Ascending aorta (tissue), 2 donors: ENCODE measurements around the gene NBEA. TPM values are rescaled to one million over a fixed set of nuclear protein-coding genes. Genes with fewer than 3 reads are reported as not detected.

Experiments
- DNase-seq, 2 donors: peaks; one replicate each; pipeline ENCODE4 v3.0.0-alpha.2; 2019; ENCODE audit warnings: low spot score in 2 of 2
- H3K27ac ChIP-seq, 2 donors: fragments of 200-600 bp; sonication (generic); one replicate each; pipeline ENCODE4 v1.5.1; 2016 to 2017; ENCODE audit warnings: mild to moderate bottlenecking in 1 of 2
- H3K27me3 ChIP-seq: fragments of 200-600 bp; sonication (generic); one replicate; pipeline ENCODE4 v1.5.1; 2017
- H3K36me3 ChIP-seq, 2 donors: fragments of 200-600 bp; sonication (generic); one replicate each; pipeline ENCODE4 v1.5.1; 2016
- H3K4me1 ChIP-seq, 2 donors: fragments of 200-600 bp; sonication (generic); one replicate each; pipeline ENCODE4 v1.5.1; 2016 to 2017; ENCODE audit warnings: mild to moderate bottlenecking in 1 of 2
- H3K4me3 ChIP-seq, 2 donors: fragments of 200-600 bp; sonication (generic); one replicate each; pipeline ENCODE4 v1.5.1; 2016 to 2017; ENCODE audit warnings: mild to moderate bottlenecking in 1 of 2
- H3K9me3 ChIP-seq, 2 donors: fragments of 200-600 bp; sonication (generic); one replicate each; pipeline ENCODE4 v1.5.1; 2016
- intact Hi-C: fragments of 100-400 bp; cut with DNase I; formaldehyde crosslinking; loops from one replicate; pipeline ENCODE4 v1.15.1; 2023
- total RNA-seq: library from RNA; depleted of rRNA; stranded (reverse); fragments of >200 nt; gene quantifications from one replicate; pipeline ENCODE4 v1.1.0, GENCODE V29; 2016
- TF ChIP-seq, protein P1 (sequence below), 3 experiments: fragments of 200-600 bp in 2 of 3; fragments of 450-650 bp in 1 of 3; sonication (generic) in 2 of 3; IDR thresholded peaks; one replicate each; pipeline ENCODE4 v1.5.1; 2016 to 2019; ENCODE audit warnings: antibody characterized with exemption in 3 of 3, mild to moderate bottlenecking in 1 of 3, moderate library complexity in 1 of 3

Gene NBEA
- total RNA-seq, 1 donor from 2014 or later = 1.6 TPM

DNA sequence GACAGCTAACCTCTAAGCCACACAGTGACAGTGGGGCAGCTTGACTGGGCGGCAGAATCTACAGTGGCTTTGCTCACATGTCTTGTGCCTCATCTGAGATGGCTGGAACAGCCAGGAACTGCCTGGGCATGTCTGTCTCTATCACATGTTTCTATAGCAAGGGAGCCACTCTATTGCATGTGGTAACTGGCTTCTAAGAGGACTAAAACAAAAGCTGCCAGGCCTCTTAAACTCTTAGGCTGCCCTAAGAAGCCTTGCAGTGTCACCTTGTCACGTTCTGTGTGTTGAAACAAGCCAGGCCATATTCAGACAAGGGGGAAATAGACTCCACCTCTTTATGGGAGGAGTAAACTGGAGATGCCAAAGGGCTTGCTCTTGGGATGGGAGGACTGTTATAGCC lies 657.3 kb downstream of the NBEA start:
- intact Hi-C loops = no loop called here
- Histone ChIP-seq H3K4me1 (no peaks in the 10 kb centered on the region), H3K36me3 (no peaks in the 10 kb centered on the region), H3K9me3 (no peaks in the 10 kb centered on the region), H3K27me3 (no peaks in the 10 kb centered on the region), H3K4me3 (no peak overlapping the region), H3K27ac (no peak overlapping the region)
- TF ChIP-seq, protein P1, sequence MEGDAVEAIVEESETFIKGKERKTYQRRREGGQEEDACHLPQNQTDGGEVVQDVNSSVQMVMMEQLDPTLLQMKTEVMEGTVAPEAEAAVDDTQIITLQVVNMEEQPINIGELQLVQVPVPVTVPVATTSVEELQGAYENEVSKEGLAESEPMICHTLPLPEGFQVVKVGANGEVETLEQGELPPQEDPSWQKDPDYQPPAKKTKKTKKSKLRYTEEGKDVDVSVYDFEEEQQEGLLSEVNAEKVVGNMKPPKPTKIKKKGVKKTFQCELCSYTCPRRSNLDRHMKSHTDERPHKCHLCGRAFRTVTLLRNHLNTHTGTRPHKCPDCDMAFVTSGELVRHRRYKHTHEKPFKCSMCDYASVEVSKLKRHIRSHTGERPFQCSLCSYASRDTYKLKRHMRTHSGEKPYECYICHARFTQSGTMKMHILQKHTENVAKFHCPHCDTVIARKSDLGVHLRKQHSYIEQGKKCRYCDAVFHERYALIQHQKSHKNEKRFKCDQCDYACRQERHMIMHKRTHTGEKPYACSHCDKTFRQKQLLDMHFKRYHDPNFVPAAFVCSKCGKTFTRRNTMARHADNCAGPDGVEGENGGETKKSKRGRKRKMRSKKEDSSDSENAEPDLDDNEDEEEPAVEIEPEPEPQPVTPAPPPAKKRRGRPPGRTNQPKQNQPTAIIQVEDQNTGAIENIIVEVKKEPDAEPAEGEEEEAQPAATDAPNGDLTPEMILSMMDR (IDR thresholded peaks at IDR 0.05) = no peak
- DNase-seq = no peak

DNA sequence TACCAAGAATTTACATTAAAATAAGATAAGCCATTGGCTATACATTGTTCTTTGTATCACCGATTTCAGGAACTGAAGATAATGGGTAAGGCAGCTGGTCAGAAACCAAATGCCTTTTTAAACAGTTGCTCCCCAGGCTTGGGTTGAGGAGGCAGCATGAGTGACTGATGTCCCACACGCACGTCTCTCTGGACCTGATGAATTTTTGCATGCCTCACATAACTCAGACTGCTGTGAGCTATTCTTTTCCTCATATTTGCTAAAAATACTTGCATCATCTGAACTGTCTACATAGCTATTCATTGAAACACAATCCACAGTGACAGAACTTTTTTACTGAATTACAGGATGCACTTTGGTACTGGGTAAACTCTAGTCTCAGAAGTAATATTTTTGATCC lies 658.1 kb downstream of the NBEA start:
- no peaks in the 10 kb centered on the region for H3K9me3 ChIP-seq
- H3K4me3 ChIP-seq = no peak overlapping the region
- no peak for DNase-seq
- intact Hi-C loops = no loop called here
- no peaks in the 10 kb centered on the region for H3K4me1 ChIP-seq
- TF ChIP-seq, protein P1 (IDR thresholded peaks at IDR 0.05) = no peak
- no peak overlapping the region for H3K27ac ChIP-seq
- no peaks in the 10 kb centered on the region for H3K36me3 ChIP-seq
- H3K27me3 ChIP-seq = no peaks in the 10 kb centered on the region

DNA sequence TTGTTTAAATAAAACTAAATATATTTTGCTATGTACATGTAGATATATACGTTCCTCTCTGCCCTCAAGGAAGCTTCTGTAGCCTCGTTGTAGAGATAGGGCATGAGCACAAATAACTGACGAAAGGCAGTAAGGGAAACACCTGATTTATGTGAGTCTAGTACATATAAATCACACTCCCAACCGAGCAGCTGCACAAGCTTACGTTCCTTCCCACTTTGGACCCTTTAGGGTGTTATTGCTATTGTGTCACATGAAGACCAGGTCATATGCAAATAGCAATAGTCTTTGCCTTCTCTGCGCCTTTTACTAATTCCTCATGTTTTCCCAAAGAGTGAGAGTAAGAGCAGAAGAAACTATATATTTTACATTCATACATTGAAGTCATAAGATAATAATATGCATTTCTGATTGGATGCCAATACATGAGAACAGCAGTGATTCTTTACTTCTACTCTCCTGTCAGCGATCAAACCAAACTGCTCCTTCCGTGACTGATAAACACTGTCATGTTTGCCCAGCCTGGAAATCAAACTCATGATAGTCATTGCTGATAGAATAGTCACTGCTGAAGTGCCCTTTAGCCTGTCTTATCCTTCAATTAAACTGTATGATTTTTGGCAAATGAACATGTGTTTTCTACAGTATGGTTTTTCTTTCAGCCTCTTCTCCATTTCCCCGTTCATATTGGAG lies 661.7 kb downstream of the NBEA start:
- H3K4me1 ChIP-seq = no peaks in the 10 kb centered on the region

DNA sequence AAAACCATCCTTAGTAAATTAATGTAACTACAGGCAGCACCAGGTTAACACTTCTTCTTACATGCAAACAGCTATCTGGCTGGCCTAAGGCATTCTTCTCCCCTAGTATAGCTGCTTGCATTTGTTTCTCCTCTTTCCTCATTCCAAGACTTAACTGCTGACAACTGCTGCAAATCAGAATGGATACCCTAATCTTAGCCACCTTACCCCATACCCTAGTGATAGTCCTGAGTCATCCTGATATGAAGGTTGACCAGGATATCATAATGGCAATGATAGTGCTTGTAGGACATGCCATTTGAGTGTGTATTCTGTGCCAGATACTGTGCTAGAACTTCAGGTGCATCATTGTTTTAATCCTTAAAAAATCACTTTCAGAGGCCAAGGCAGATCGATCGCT lies 672.6 kb downstream of the NBEA start:
- no peak for DNase-seq
- intact Hi-C loops = no loop called here
- H3K4me3 ChIP-seq = no peak overlapping the region
- H3K27ac ChIP-seq = no peak overlapping the region
- no peaks in the 10 kb centered on the region for H3K36me3 ChIP-seq
- TF ChIP-seq, protein P1 (IDR thresholded peaks at IDR 0.05) = no peak
- H3K9me3 ChIP-seq = no peaks in the 10 kb centered on the region
- H3K4me1 ChIP-seq = no peaks in the 10 kb centered on the region
- H3K27me3 ChIP-seq = no peaks in the 10 kb centered on the region

More for the DNA sequence above, 661.7 kb downstream of the NBEA start:
- Histone ChIP-seq H3K27ac (no peak overlapping the region), H3K36me3 (no peaks in the 10 kb centered on the region), H3K9me3 (no peaks in the 10 kb centered on the region), H3K27me3 (no peaks in the 10 kb centered on the region), H3K4me3 (no peak overlapping the region)
- intact Hi-C loops = no loop called here
- TF ChIP-seq, protein P1 (IDR thresholded peaks at IDR 0.05) = no peak
- DNase-seq = no peak

DNA sequence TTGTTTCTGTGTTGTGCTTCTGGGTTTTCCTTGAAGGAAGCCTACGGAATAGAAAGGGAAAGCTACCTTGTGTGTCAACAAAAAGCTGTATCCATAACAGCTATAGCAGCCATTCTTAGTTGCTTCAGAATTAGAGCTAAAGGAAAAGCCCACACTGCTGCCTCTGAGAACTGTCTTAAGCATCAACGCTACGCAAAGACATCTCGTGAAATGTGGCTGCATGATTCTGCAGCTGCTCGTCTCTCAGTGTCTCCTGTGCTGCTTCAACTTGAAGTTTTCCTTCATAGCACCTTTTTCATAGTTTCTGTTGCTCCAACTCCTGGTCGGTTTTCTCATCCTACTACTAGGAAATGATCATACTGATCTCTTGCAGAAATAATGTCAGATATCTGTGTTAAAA lies 675.4 kb downstream of the NBEA start:
- H3K4me1 ChIP-seq = no peaks in the 10 kb centered on the region
- H3K4me3 ChIP-seq = no peak overlapping the region
- intact Hi-C loops = no loop called here
- H3K36me3 ChIP-seq = no peaks in the 10 kb centered on the region
- H3K27ac ChIP-seq = no peak overlapping the region
- no peaks in the 10 kb centered on the region for H3K9me3 ChIP-seq
- H3K27me3 ChIP-seq = no peaks in the 10 kb centered on the region
- DNase-seq = no peak
- TF ChIP-seq, protein P1 (IDR thresholded peaks at IDR 0.05) = no peak
